GM19239 (cell line): ENCODE results near the gene PREX1.

Experiments
- DNase-seq: peaks from one replicate; pipeline ENCODE4 v3.0.0; 2011; ENCODE audit warnings: low spot score; ENCODE audit not compliant: insufficient read length
- FAIRE-seq: peaks from 2 replicates; lab custom pipeline; 2011; peaks lifted over from hg19 to GRCh38; lab: Jason Lieb, UNC

PREX1 gene

GRCh38 chr20:48629960-48630315 is 197.9 kb downstream of the PREX1 start:
- no peak for DNase-seq
- FAIRE-seq = no peak

DNA sequence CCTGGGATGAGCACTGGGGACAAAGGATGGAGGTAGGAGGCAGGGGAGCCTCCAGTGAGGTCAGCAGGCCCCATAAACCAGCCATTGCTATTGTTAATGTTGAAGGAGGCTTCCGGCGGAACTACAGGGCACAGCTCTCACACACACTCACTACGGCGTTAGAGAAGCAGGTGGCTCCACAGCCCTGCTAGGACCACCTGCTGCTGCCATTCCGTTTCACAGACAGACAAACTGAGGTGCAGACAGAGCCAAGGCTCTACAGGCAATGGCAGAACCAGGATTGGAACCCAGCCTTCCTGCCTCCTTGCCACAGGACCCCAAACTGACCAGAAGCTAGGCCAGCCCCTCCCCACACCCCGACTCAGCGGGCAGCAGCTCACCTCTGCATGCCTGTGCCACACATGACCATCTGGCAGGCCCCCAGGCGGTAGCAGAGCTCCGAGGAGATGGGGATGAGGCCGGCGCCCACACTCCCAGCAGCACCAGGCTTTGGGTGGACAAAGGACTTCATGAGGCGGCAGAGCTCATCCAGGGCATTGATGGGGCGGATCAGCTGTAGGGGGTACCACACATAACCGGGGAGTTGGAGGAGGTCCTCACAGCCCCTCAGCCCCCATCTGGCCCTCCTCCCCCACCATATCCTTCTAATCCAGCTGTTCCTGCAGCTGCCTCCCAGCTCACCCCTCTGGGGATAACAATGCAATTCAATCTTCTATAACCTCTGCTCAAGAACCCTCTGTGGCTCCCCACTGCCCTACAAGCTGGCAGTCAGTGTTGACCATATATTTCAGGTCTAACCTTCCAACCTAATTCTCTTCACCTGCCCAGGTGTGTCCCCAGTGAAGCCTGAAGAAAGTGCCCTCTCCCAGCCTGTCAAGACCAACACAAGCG is 198.5 kb downstream of the PREX1 start:
- FAIRE-seq = no peak
- no peak for DNase-seq

DNA sequence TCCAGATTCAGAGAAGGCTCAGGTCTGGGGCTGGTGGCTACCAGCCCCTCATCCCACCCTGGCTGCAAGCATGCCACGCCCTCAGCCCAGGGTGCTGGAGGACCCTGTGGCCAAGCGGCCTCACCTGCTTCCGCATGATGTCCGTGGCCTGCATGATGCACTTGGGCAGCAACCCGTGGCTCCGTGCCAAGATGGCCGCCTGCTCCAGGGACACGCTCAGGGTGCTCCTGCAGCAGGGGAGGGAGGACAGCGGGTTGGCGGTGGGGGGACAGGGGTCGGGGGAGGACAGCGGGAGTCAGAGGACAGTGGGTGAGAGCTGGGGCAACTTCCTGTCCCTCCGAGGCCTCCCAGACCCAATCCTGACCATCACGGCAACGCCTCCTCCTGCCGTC is 200.1 kb downstream of the PREX1 start:
- DNase-seq (no peak), FAIRE-seq (no peak)

- FAIRE-seq = no peak
- DNase-seq = no peak
Observed at GRCh38 chr20:48626938-48627736, 200.7 kb downstream of the PREX1 start.

DNA sequence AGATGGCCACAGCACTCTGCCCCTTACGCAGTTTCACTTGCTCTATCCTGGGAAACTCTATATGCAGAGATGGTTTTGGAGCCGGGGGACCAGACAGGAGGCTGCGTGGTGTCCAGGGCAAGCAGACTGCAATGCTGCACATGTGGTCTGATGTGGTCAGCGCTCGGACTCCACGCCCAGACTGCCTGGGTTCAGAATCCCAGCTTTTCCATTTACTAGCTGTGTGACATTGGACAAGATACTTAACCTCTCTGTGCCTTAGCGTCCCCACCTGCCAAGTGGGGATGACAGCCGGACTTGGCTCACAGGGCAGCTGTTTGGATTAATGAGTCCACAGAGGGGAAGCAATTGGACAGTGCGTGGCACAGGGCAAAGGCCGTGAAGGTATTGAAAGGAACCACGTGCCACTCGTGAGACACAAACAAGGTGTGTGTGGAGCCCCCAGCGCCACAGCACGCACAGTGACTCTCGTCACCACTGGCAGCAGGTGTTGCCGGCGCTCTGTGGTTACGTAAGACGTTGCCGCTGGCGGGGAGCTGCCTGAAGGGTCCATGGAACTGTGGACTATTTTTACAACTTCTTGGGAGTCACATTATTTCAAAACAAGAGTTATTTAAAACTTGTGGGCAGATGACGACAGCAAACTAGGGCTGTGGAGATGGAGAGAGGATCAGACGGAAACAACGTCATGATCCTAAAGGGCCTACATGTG is 201.4 kb downstream of the PREX1 start:
- FAIRE-seq (no peak), DNase-seq (no peak)

GRCh38 chr20:48625136-48625900 is 202.5 kb downstream of the PREX1 start:
- FAIRE-seq (no peak), DNase-seq (no peak)

- FAIRE-seq (no peak), DNase-seq (no peak)
Observed at GRCh38 chr20:48624315-48625020, 203.3 kb downstream of the PREX1 start.

DNA sequence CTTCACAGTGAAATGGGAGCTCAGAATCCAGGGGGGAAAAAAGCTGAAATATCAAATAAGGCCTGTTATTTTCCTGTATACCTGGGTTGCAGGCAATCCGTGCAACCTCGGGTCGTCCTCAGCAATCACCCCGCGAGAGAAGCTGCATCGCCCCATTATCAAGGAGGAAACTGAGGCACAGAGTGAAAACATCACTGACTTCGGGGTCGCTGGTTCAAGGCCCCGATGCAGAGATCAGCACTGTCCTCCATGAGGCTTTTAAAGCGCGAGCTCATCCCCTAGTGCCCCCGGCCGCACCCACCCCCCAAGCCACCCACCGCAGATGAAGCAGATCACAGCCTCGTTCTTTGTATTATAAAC is 203.9 kb downstream of the PREX1 start:
- no peak for FAIRE-seq
- no peak for DNase-seq

DNA sequence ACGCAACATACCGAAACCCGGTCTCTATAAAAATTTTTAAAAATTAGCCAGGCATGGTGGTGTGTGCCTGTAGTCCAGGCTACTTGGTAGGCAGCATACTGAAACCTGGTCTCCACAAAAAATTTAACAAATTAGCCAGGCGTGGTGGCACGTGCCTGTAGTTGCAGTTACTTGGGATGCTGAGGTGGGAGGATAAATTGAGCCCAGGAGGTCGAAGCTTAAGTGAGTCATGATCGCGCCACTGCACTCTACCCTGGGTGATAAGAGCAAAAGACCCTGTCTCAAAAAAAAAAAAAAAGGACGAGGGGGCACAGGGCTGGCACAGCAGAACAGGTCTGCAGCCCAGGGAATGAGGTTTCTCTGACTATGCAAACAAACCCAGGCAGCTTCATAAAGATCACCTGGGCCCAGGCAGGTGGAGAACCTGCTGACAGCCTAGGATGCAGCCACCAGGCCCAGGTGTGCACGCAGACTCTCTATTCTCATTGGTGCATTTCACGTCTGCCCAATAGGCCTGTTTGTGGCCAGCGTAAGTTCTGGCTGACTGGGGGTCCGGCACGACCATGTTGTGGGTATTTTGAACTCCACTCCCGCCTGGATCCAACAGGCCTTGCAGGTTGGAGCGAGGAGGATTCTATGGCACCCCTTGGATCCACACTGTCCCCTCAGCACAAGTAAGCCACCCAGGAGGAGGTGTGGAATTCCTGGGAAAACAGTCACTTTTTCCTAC is 204.5 kb downstream of the PREX1 start:
- FAIRE-seq = no peak
- DNase-seq = no peak

DNA sequence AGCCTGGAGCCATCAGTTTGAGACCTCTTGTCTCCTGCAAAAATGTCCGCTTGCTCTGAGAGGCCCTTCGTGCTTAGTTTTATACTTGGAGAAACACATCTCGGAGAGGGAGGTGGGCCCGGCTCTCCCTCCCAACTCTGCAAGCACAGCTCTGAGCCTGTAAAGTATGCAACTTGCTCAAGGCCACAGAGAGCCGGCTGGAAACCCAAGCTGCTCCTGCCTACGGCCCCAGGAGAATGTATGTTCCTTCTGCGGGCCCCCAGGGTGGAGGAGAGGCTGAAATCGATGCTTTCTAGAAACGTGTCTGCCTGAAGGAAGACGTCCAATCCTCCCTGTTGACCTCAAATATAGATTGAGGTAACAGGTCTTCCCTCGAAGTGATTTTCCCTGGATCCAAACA is 205.4 kb downstream of the PREX1 start:
- no peak for DNase-seq
- no peak for FAIRE-seq

DNA sequence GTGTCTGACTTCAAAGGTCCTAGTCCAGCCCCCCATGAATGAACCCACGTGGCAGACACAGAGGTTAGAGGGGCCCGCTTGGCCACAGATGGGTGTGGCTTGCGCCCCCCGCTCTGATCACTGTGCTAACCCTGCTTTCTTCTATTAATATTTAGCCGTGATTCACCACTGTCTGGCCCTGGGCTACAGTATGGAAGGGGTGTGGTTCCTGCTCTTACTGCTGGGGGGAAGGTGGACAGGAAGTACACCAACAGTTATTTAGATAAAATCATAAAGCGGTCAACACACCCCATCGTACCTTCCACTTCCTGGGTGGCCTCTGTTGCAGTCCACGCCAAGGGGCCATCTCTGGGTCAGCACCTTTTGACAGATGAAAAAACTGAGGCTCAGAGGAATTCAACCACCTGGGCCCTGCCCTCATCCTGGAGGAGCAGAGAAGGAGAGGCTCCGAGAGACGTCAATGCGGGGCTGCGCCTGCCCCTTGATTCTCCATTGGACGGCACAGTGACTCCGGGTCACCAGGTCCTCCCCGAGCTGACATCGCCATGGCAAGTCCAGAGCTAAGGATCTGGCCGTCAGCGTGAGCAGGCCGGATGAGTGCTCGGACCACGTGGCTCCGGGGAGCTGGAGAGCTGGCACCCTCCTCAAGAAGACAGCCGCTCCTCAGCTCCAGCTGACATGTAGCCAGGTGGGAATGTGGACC is 206.3 kb downstream of the PREX1 start:
- DNase-seq (no peak), FAIRE-seq (no peak)

- DNase-seq (peak; percentile 84), FAIRE-seq (peak; percentile 33)
Observed at GRCh38 chr20:48620507-48621375, 207.1 kb downstream of the PREX1 start.

- FAIRE-seq (no peak), DNase-seq (no peak)
Observed at GRCh38 chr20:48620154-48620506, 207.7 kb downstream of the PREX1 start.

- FAIRE-seq (no peak), DNase-seq (no peak)
Observed at GRCh38 chr20:48619126-48620101, 208.4 kb downstream of the PREX1 start.

DNA sequence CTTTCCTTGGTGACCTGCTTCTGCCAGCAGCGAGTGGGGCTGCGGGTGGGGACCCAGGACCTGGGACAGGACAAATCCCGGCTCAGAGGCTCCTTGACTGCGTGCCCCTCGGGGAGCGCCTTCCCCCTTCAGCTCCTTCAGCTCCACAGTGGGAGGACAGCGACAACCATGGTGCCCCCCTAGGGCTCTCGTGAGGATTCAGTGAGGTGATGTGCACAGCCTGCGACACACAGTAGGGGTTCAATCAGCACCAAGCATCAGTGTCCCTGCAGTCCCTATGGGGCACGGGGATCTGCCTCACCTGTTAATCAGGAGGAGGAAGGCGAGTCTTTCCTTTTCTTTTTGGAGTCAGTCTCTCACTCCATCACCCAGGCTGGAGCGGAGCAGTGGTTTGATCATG is 209.2 kb downstream of the PREX1 start:
- DNase-seq (no peak), FAIRE-seq (no peak)

DNA sequence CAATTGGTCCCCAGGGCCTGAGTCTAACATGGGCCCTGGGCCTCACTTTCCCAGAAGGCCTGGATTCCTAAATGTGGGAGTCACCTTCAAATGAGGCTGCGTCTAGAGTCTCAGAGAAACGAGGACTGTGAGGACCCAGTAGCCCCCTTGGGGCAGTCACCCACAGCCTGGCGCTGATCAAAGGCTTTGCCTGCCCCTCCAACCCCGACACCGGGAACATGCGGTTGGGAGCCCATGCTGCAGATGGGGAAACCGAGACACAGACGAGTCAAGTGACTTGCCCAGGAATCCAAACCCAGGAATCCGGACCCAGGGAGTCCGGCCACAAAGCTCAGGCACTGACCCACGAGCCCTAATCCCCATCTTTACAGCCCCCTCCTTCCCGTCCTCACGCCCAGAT is 209.7 kb downstream of the PREX1 start:
- FAIRE-seq = no peak
- DNase-seq = no peak
